GM18508 (cell line): Measurements from ENCODE around the gene GTF3C1.

ENCODE experiments used
- ATAC-seq: cut with Tn5 transposase; IDR thresholded peaks from one replicate; pipeline ENCODE4 v1.9.1; 2021; ENCODE audit warnings: moderate number of reproducible peaks; ENCODE audit not compliant: insufficient read depth, unreplicated experiment

Gene GTF3C1

GRCh38 chr16:27520982-27521673 lies 28.6 kb downstream of the GTF3C1 start:
- ATAC-seq, result no peak

GRCh38 chr16:27518226-27518625 lies 31.5 kb downstream of the GTF3C1 start:
- ATAC-seq, result no peak

- no peak for ATAC-seq
These were observed 32.0 kb downstream of the GTF3C1 start for GRCh38 chr16:27517664-27518063.

- no peak for ATAC-seq
These were observed 33.3 kb downstream of the GTF3C1 start for GRCh38 chr16:27516365-27516764.

- no peak for ATAC-seq
These were observed 33.8 kb downstream of the GTF3C1 start for GRCh38 chr16:27515874-27516353.

- ATAC-seq, result no peak
These were observed 34.9 kb downstream of the GTF3C1 start for GRCh38 chr16:27514806-27515205.

- no peak for ATAC-seq
These were observed 37.9 kb downstream of the GTF3C1 start for GRCh38 chr16:27511657-27512448.

- no peak for ATAC-seq
These were observed 41.2 kb downstream of the GTF3C1 start for GRCh38 chr16:27508476-27508875.

GRCh38 chr16:27506771-27507170 lies 42.9 kb downstream of the GTF3C1 start:
- no peak for ATAC-seq

GRCh38 chr16:27505297-27506236 lies 44.1 kb downstream of the GTF3C1 start:
- ATAC-seq, result no peak

- ATAC-seq, result no peak
These were observed 46.1 kb downstream of the GTF3C1 start for GRCh38 chr16:27503662-27504061.

GRCh38 chr16:27500801-27501200 lies 48.9 kb downstream of the GTF3C1 start:
- ATAC-seq, result no peak

GRCh38 chr16:27499659-27500055 lies 50.1 kb downstream of the GTF3C1 start:
- no peak for ATAC-seq

GRCh38 chr16:27498916-27499658 lies 50.6 kb downstream of the GTF3C1 start:
- ATAC-seq, result no peak

GRCh38 chr16:27498031-27498825 lies 51.5 kb downstream of the GTF3C1 start:
- ATAC-seq, result no peak

GRCh38 chr16:27495191-27495590 lies 54.5 kb downstream of the GTF3C1 start:
- no peak for ATAC-seq

- no peak for ATAC-seq
These were observed 57.1 kb downstream of the GTF3C1 start for GRCh38 chr16:27492588-27492979.

GRCh38 chr16:27491894-27492587 lies 57.7 kb downstream of the GTF3C1 start:
- no peak for ATAC-seq

GRCh38 chr16:27489906-27490305 lies 59.8 kb downstream of the GTF3C1 start:
- no peak for ATAC-seq
